ENCODE measurements around the gene CPLANE1. TPM values are rescaled to one million over a fixed set of nuclear protein-coding genes. Genes with fewer than 3 reads are reported as not detected.

The CPLANE1 gene
- polyA plus RNA-seq, 1 donor (not counting 4 experiments of a cell fraction or from before 2014, with no cell fraction given) = 9.2 TPM

- no peak overlapping the region for H3K4me3 ChIP-seq (ENCODE audit: control insufficient read depth in 2 of 3, extremely low read depth in 1 of 3, insufficient read depth in 2 of 3, low read depth in 1 of 3, low read length in 3 of 3)
- H3K27me3 ChIP-seq (ENCODE audit: control insufficient read depth, extremely low read depth, insufficient read depth, low read length) = no peaks in the 10 kb centered on the region
- H2AFZ ChIP-seq (ENCODE audit: control insufficient read depth, low read length) = no peak overlapping the region
- FAIRE-seq (no peak), DNase-seq (ENCODE audit: low read depth, low spot score) (no peak)
- dilution Hi-C loops (cut with MboI; ENCODE audit: extremely low pct_ligation_motif_present, low sequenced_read_pairs) = no loop called here
- peaks cover 0 to 5% of the 10 kb centered on the region in 2 experiments for H3K36me3 ChIP-seq (ENCODE audit: control insufficient read depth in 2 of 2, extremely low read depth in 1 of 2, insufficient read depth in 2 of 2, low read length in 2 of 2)
- no peaks in the 10 kb centered on the region for H3K79me2 ChIP-seq (ENCODE audit: control insufficient read depth, insufficient read depth, low read length)
- no peak overlapping the region for H3K27ac ChIP-seq (ENCODE audit: control insufficient read depth, insufficient read depth, low read length)
- TF ChIP-seq EZH2 (IDR thresholded peaks at IDR 0.05; ENCODE audit: low read length) = no peak
- TF ChIP-seq, protein P1, sequence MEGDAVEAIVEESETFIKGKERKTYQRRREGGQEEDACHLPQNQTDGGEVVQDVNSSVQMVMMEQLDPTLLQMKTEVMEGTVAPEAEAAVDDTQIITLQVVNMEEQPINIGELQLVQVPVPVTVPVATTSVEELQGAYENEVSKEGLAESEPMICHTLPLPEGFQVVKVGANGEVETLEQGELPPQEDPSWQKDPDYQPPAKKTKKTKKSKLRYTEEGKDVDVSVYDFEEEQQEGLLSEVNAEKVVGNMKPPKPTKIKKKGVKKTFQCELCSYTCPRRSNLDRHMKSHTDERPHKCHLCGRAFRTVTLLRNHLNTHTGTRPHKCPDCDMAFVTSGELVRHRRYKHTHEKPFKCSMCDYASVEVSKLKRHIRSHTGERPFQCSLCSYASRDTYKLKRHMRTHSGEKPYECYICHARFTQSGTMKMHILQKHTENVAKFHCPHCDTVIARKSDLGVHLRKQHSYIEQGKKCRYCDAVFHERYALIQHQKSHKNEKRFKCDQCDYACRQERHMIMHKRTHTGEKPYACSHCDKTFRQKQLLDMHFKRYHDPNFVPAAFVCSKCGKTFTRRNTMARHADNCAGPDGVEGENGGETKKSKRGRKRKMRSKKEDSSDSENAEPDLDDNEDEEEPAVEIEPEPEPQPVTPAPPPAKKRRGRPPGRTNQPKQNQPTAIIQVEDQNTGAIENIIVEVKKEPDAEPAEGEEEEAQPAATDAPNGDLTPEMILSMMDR (optimal IDR thresholded peaks at IDR 0.05 in 1 of 3, IDR thresholded peaks at IDR 0.05 in 1 of 3, conservative IDR thresholded peaks at IDR 0.05 in 1 of 3; ENCODE audit: extremely low read depth in 1 of 3, insufficient read depth in 2 of 3, low read length in 3 of 3) = no peak
- H3K9me3 ChIP-seq (ENCODE audit: control insufficient read depth, low read depth, low read length) = no peaks in the 10 kb centered on the region
- H3K9ac ChIP-seq (ENCODE audit: control insufficient read depth, extremely low read depth, insufficient read depth, low read length) = no peak overlapping the region
- H4K20me1 ChIP-seq (ENCODE audit: control insufficient read depth, extremely low read depth, insufficient read depth, low read length) = no peaks in the 10 kb centered on the region
- no peaks in the 10 kb centered on the region for H3K4me1 ChIP-seq (ENCODE audit: control insufficient read depth, extremely low read depth, insufficient read depth, low read length)
- no peaks in the 10 kb centered on the region for H3K9me1 ChIP-seq (ENCODE audit: control insufficient read depth, extremely low read depth, insufficient read depth, low read length)
- no peak overlapping the region for H3K4me2 ChIP-seq (ENCODE audit: control insufficient read depth, extremely low read depth, insufficient read depth, low read depth, low read length)
Observed at GRCh38 chr5:37080697-37081096, 168.5 kb downstream of the CPLANE1 start.

GRCh38 chr5:37077146-37077545 lies 172.0 kb downstream of the CPLANE1 start:
- no peaks in the 10 kb centered on the region for H3K9me3 ChIP-seq (ENCODE audit: control insufficient read depth, low read depth, low read length)
- no peak for DNase-seq (ENCODE audit: low read depth, low spot score)
- FAIRE-seq = no peak
- no peak overlapping the region for H3K27ac ChIP-seq (ENCODE audit: control insufficient read depth, insufficient read depth, low read length)
- dilution Hi-C loops (cut with MboI; ENCODE audit: extremely low pct_ligation_motif_present, low sequenced_read_pairs) = no loop called here
- no peaks in the 10 kb centered on the region for H3K27me3 ChIP-seq (ENCODE audit: control insufficient read depth, extremely low read depth, insufficient read depth, low read length)
- H3K4me2 ChIP-seq (ENCODE audit: control insufficient read depth, extremely low read depth, insufficient read depth, low read depth, low read length) = no peak overlapping the region
- H3K4me3 ChIP-seq (ENCODE audit: control insufficient read depth in 2 of 3, extremely low read depth in 1 of 3, insufficient read depth in 2 of 3, low read depth in 1 of 3, low read length in 3 of 3) = no peak overlapping the region
- H4K20me1 ChIP-seq (ENCODE audit: control insufficient read depth, extremely low read depth, insufficient read depth, low read length) = no peaks in the 10 kb centered on the region
- no peaks in the 10 kb centered on the region for H3K9me1 ChIP-seq (ENCODE audit: control insufficient read depth, extremely low read depth, insufficient read depth, low read length)
- TF ChIP-seq, protein P1 (optimal IDR thresholded peaks at IDR 0.05 in 1 of 3, IDR thresholded peaks at IDR 0.05 in 1 of 3, conservative IDR thresholded peaks at IDR 0.05 in 1 of 3; ENCODE audit: extremely low read depth in 1 of 3, insufficient read depth in 2 of 3, low read length in 3 of 3) = no peak
- TF ChIP-seq EZH2 (IDR thresholded peaks at IDR 0.05; ENCODE audit: low read length) = no peak
- H3K9ac ChIP-seq (ENCODE audit: control insufficient read depth, extremely low read depth, insufficient read depth, low read length) = no peak overlapping the region
- H2AFZ ChIP-seq (ENCODE audit: control insufficient read depth, low read length) = no peak overlapping the region
- H3K4me1 ChIP-seq (ENCODE audit: control insufficient read depth, extremely low read depth, insufficient read depth, low read length) = peaks cover 4% of the 10 kb centered on the region
- peaks cover 0 to 4% of the 10 kb centered on the region in 2 experiments for H3K36me3 ChIP-seq (ENCODE audit: control insufficient read depth in 2 of 2, extremely low read depth in 1 of 2, insufficient read depth in 2 of 2, low read length in 2 of 2)
- H3K79me2 ChIP-seq (ENCODE audit: control insufficient read depth, insufficient read depth, low read length) = no peaks in the 10 kb centered on the region
